ENCODE measurements around the gene DMRT3.
A peak's percentile ranks its signal among the peaks of the same experiment; 100 is the strongest.

DMRT3 gene

DNA sequence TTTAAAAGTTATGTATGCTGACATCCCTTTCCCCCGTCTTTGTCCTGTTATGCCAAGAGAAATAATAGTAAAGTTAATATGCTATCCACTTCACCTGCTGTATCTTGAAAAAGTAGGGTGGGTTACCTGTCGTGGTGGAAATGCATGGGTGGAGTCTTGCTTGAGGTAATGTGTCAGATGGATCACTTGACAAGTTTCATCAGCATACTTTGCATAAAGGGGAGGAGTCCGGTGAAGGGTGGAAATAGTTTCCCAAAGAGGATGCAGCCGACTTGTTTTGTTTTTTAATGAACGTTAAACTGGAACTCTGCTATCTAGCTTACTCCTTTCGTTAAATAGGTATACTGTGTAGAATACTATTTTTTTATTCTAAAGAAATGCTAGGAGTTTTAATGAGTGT lies 9.0 kb upstream of the DMRT3 start:
- H3K27me3 ChIP-seq (replicated peaks; ENCODE audit: control insufficient read depth, insufficient read depth, low read length): peaks cover 3% of the 10 kb centered on the region
- H3K4me3 ChIP-seq (replicated peaks; ENCODE audit: low read depth, low read length): no peak overlapping the region
- TF ChIP-seq, protein P1, sequence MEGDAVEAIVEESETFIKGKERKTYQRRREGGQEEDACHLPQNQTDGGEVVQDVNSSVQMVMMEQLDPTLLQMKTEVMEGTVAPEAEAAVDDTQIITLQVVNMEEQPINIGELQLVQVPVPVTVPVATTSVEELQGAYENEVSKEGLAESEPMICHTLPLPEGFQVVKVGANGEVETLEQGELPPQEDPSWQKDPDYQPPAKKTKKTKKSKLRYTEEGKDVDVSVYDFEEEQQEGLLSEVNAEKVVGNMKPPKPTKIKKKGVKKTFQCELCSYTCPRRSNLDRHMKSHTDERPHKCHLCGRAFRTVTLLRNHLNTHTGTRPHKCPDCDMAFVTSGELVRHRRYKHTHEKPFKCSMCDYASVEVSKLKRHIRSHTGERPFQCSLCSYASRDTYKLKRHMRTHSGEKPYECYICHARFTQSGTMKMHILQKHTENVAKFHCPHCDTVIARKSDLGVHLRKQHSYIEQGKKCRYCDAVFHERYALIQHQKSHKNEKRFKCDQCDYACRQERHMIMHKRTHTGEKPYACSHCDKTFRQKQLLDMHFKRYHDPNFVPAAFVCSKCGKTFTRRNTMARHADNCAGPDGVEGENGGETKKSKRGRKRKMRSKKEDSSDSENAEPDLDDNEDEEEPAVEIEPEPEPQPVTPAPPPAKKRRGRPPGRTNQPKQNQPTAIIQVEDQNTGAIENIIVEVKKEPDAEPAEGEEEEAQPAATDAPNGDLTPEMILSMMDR (IDR thresholded peaks at IDR 0.05; ENCODE audit: insufficient read depth, low read length, poor library complexity, severe bottlenecking): no peak
- no peak for DNase-seq (ENCODE audit: extremely low read depth, insufficient read length)
- H3K36me3 ChIP-seq (ENCODE audit: control insufficient read depth, insufficient read depth, low read length): no peaks in the 10 kb centered on the region

DNA sequence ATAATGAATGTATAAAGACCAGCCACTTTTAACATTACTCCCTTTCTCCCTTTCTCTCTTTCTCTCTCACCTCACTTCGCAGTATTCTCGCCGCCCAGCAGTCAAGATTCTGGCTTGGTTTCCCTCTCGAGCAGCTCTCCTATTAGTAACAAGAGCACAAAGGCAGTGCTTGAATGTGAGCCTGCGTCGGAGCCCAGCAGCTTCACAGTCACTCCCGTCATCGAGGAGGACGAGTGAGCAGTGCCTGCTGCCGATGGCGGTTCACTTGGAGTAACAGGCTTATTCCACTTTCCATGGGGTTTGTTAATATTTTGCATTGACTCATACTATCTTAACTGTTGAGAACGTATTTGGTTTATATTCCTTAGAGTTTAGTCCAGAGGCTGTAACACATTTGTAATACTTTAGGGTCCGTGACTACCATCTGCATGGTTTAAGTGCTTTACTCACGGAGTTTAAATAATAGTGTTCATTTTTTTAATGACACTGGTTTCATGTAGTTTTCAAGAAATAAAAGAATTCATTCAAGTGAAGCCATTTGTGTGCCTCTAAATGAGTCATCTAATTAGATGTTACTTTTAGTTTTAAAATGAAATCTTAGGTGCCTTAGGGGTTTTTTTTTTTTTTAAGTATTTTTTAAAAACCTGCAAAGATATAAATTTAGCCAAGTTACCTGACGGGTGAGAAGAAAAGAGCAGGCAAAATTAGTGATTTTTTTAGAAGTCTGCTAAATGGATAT lies 8.4 kb upstream of the DMRT3 start:
- Histone ChIP-seq H3K36me3 (ENCODE audit: control insufficient read depth, insufficient read depth, low read length) (no peaks in the 10 kb centered on the region), H3K4me3 (replicated peaks; ENCODE audit: low read depth, low read length) (0 out of 2 replicates have a peak overlapping the region, but pooled peaks have one; percentile 10), H3K27me3 (replicated peaks; ENCODE audit: control insufficient read depth, insufficient read depth, low read length) (peaks cover 4% of the 10 kb centered on the region)
- TF ChIP-seq, protein P1 (IDR thresholded peaks at IDR 0.05; ENCODE audit: insufficient read depth, low read length, poor library complexity, severe bottlenecking): no peak
- no peak for DNase-seq (ENCODE audit: extremely low read depth, insufficient read length)

DNA sequence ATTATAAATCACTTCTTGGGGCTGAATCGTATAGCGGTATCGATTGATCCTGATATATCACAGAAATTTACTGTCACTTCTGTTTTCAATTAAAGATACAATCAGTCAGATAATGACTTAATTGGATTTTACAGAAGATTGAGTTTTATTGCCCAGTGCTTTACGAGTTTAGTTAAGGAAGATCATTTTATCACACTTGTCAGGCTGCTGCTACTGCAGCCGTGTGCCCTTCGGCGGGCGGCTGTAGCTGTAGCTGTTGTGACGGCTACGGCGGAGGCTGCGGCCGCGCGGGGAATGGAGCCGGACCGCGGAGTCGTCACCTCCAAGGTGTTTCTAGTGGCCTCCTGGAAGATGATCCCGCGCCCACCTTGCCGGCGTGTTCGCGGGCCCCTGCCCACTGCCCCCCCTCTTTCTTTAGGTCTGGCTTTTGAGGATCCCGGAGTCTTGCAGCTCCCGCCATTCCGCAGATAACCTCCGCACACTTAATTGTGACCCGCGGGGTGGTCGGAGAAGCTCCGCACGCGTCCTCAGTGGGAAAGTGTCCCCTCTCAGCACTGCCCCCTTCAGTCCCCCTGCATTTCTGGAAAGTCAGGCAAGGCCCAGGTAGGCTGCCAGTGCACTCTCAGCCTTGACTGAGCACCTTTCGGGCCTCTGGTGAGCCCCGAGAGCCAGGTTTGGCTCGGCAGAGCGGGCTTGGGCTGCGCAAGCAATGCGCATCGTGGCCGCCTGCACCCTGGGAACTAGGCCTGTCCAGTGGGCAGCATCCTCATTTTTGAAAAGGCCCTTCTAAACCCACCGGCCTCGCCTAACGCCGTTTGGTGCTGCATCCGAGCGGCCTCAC lies 6.9 kb upstream of the DMRT3 start:
- Histone ChIP-seq H3K36me3 (ENCODE audit: control insufficient read depth, insufficient read depth, low read length) (no peaks in the 10 kb centered on the region), H3K27me3 (replicated peaks; ENCODE audit: control insufficient read depth, insufficient read depth, low read length) (peaks cover 4% of the 10 kb centered on the region), H3K4me3 (replicated peaks; ENCODE audit: low read depth, low read length) (no peak overlapping the region)
- no peak for DNase-seq (ENCODE audit: extremely low read depth, insufficient read length)
- TF ChIP-seq, protein P1 (IDR thresholded peaks at IDR 0.05; ENCODE audit: insufficient read depth, low read length, poor library complexity, severe bottlenecking): no peak

DNA sequence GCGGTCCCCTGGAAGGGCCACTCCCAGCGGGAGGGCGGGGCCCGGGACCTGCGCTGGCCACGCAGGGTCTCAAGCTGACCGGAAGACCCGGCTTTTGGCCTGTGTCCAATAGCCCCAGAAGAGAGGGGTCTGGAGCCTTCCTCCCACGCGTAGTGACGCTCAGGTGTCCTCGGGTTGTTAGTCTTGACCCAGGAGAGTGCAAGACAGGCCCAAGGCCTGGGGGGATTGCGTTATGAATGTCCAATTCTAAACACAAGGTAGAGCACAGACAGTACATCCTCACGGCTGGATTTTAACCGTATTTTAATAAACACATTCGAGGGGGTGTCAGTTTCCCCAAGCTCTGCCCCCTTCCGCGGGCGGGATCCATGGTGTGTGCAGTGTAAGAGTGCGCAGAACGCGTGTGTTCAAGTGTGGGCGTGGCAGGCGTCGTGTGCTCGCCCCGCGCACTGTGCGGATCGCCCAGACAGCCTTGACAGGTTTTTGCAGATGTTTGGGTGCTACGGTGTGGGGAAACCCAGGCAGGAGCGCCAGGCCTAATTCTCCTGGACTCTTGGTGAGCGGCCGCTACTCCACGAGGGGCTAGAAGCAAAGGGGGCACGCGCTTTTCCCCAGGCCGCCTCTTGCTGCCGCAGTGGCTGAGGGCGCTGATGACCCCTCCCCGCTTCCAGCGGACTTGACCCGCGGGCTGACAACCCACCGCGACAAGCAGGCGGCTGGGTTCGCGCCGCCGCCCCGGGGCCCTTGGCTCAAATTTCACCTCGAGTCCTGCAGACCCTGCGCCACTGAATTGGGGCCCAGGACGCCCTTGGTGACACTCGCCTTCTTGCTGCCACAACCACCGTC lies 6.1 kb upstream of the DMRT3 start:
- TF ChIP-seq, protein P1 (IDR thresholded peaks at IDR 0.05; ENCODE audit: insufficient read depth, low read length, poor library complexity, severe bottlenecking): no peak
- peaks cover 8% of the 10 kb centered on the region for H3K27me3 ChIP-seq (replicated peaks; ENCODE audit: control insufficient read depth, insufficient read depth, low read length)
- no peaks in the 10 kb centered on the region for H3K36me3 ChIP-seq (ENCODE audit: control insufficient read depth, insufficient read depth, low read length)
- no peak for DNase-seq (ENCODE audit: extremely low read depth, insufficient read length)
- no peak overlapping the region for H3K4me3 ChIP-seq (replicated peaks; ENCODE audit: low read depth, low read length)

DNA sequence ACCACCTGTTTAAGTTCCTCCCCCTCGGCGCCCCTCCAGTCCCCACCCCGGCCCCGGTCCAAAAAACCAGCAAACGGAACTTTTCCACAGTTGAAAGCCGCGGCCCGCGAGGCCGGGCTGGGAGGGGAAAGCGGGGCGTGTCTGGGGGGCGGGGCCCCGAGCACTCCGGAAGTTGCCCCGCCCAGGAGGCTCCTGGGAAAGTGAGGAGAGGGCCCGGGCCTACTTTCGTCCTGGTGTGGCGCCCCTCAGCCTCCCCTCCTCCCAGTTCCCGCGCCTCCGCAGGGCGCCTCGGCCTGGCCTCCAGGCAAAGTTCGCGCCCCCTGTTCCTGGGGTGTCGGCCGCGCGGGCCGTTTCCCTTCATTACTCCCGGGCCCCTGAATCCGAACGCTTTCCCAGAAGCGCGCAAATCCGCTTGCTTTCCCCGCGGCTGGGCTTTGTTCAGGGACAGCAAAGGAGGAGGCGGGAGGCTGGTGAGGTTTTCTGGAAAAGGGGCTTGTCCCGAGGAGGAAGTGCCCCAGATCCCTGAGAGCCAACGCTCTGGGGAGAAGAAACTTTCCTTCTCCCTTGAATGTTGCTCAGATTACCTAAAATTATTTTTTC lies 4.5 kb upstream of the DMRT3 start:
- DNase-seq (ENCODE audit: extremely low read depth, insufficient read length): no peak
- Histone ChIP-seq H3K36me3 (ENCODE audit: control insufficient read depth, insufficient read depth, low read length) (no peaks in the 10 kb centered on the region), H3K27me3 (replicated peaks; ENCODE audit: control insufficient read depth, insufficient read depth, low read length) (peaks cover 7% of the 10 kb centered on the region), H3K4me3 (replicated peaks; ENCODE audit: low read depth, low read length) (no peak overlapping the region)
- TF ChIP-seq, protein P1 (IDR thresholded peaks at IDR 0.05; ENCODE audit: insufficient read depth, low read length, poor library complexity, severe bottlenecking): no peak

All from GM06990 (cell line).